ENCODE results near the gene HS3ST3A1.

HS3ST3A1 gene

DNA sequence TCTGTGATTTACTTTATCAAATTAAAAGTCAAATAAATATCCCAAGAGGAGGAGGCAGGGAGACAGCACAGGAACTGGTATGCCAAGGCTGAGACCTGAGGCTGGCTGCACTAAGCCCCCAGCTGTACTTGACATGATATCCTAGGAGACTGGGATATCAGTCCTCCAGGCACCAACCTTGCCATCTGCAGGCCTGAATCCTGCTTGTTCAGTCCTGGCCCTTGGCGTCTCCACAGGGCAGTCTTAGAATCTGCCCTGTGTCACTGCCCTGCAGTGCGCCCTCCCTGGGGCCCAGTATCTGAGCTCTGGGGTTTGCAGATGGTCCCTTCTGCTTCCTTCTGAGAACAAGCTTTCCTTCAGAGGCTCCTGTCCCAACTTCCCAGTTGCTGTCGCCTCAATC, 75.9 kb downstream of the HS3ST3A1 start:
- no peak for DNase-seq (ENCODE audit: low spot score)
- TF ChIP-seq, protein P1, sequence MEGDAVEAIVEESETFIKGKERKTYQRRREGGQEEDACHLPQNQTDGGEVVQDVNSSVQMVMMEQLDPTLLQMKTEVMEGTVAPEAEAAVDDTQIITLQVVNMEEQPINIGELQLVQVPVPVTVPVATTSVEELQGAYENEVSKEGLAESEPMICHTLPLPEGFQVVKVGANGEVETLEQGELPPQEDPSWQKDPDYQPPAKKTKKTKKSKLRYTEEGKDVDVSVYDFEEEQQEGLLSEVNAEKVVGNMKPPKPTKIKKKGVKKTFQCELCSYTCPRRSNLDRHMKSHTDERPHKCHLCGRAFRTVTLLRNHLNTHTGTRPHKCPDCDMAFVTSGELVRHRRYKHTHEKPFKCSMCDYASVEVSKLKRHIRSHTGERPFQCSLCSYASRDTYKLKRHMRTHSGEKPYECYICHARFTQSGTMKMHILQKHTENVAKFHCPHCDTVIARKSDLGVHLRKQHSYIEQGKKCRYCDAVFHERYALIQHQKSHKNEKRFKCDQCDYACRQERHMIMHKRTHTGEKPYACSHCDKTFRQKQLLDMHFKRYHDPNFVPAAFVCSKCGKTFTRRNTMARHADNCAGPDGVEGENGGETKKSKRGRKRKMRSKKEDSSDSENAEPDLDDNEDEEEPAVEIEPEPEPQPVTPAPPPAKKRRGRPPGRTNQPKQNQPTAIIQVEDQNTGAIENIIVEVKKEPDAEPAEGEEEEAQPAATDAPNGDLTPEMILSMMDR (IDR thresholded peaks at IDR 0.05) = no peak

DNA sequence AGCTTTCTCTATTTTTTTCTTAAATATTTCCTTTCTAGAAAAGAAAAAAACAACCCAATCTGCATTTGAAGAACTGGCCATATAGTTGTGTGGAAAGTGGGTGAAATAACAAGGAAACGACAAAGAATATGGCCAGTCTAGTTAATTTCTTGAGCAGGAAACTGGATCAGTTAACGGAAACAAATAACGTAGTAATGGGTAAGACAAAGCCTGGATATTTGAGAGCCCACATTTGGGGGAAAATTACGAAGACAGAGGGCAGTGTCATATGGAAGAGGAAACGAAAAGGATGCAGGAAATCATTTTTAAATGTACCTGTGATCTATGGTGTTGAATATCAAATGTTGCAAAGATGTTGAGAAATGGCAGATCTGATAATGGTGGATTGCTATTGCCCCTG, 78.6 kb downstream of the HS3ST3A1 start:
- no peak overlapping the region for H3K27ac ChIP-seq
- no peak overlapping the region for H3K4me3 ChIP-seq
- TF ChIP-seq, protein P1 (IDR thresholded peaks at IDR 0.05) = no peak
- DNase-seq (ENCODE audit: low spot score) = no peak

More for the DNA sequence above, 75.9 kb downstream of the HS3ST3A1 start:
- Histone ChIP-seq H3K4me3 (no peak overlapping the region), H3K27ac (no peak overlapping the region)

DNA sequence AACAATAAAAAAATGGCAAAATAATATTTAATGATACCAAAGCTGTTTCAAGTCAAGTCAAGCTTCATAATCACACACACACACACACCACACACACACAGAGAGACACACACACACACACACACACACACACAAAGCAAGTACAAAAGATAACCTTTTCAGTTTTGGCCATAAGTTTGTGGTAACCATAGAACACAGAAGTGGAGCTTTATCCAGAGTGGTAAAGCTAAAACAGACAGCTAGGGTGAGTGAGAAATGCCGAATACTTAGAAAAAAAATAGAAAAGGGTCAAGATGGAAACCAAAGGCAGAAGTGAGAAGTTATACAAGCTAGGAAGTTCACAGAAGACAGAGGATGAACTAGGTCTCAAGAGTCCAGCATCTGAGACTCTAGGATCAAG, 79.0 kb downstream of the HS3ST3A1 start:
- H3K27ac ChIP-seq = no peak overlapping the region
- TF ChIP-seq, protein P1 (IDR thresholded peaks at IDR 0.05) = no peak
- H3K4me3 ChIP-seq = no peak overlapping the region
- no peak for DNase-seq (ENCODE audit: low spot score)

DNA sequence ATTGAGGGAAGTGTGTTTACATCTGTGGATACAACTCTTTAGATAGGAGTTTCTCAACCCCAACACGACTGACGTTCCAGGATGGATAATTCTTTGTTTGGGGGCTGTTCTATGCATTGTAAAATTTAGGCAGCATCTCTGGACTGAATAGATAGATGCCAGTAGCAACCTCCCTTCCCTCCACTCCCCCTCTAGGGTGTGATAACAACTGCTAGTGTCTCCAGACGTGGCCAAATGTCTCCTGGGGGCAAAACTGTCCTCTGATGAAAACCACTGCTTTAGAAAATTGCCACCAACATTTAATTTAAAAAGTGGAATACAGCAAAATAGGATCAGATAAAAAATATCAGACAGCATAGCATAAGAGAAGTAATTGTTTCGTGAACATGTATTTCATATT, 79.9 kb downstream of the HS3ST3A1 start:
- Histone ChIP-seq H3K27ac (no peak overlapping the region), H3K4me3 (no peak overlapping the region)
- TF ChIP-seq, protein P1 (IDR thresholded peaks at IDR 0.05) = no peak
- DNase-seq (ENCODE audit: low spot score) = no peak

DNA sequence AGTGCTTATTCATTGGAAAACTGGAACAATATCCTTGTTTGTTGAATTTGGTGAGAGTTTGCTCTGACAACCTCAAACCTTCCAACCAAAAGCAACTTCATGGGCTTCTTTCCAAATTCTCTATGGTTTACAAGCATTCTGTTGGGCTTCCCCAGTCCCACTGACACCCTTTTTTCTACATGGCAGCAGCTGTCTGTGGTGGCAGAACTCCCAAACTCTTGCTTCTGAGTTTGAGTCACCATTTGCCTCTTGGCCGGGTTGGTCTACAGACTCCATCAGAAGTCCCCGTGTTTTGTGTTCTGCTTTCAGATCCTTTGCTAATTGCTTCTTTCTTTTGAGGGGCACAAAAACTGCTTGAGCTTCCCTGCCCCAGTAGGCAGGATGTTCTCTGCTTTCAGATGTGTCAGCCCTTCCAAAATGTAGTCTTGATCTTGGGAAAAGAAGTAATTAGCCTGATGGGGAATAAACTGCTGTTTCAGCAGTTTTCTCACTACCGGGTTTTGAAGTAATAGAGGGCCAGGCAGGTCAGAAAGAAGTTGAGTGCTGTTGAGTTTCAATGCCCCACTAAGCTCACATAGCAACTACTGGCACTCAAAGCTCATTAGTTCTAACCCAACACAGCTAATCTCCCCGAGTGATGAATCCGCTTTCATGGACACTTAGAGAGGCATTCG, 80.7 kb downstream of the HS3ST3A1 start:
- DNase-seq (ENCODE audit: low spot score) = no peak
- no peak overlapping the region for H3K27ac ChIP-seq
- H3K4me3 ChIP-seq = no peak overlapping the region
- TF ChIP-seq, protein P1 (IDR thresholded peaks at IDR 0.05) = no peak

DNA sequence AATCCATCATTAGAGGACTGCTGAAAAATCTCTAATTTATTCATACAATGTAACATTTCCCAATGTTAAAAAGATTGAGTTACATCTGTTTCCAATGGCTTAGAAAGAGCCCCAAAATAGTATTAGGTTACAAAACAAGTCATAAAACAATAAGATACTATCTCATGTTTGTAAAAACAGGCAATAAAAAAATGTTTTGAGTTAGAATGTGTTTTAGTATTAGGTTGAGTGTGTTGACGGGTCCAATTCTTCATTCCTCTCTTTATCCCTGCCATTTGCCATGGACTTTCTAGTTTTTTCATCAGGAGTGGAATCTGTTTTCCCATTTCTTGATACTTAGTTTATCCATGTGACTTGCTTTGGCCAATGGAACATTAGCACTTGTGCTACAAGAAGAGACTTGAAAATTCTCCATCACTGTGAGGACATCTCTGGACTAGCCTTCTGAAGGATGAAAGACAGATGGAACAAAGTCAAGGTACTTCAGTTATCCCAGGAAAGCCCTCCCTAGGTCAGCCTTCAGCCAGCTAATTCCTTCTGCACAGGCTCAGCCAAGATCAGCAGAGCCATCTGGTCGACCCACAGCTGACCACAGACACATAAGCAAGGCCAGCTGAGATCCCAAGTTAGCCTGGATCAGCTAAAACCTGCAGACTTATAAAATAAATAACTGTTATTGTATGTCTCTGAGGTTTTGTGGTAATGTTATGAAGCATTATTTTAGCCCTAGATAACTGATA, 83.3 kb downstream of the HS3ST3A1 start:
- H3K27ac ChIP-seq = no peak overlapping the region
- H3K4me3 ChIP-seq = no peak overlapping the region
- DNase-seq (ENCODE audit: low spot score) = no peak
- TF ChIP-seq, protein P1 (IDR thresholded peaks at IDR 0.05) = no peak

DNA sequence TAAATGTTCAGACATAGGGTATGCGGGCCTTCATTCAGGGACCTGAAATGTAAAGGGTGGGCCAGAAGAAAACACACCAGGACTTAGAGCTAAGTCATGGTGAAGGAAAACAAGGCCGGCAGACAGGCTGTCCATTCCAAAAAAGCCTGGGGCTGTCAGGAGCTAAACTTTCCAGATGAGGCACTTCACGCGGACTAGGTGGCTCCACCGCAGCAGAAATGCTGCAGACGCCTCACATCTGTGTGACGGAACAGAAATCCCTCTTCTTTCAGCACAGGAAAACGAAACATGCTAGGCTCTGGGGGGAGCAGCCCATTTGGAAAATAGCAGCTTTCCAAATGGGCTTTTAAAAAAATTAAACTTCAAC, 88.7 kb downstream of the HS3ST3A1 start:
- TF ChIP-seq, protein P1 (IDR thresholded peaks at IDR 0.05) = no peak
- H3K4me3 ChIP-seq = no peak overlapping the region
- DNase-seq (ENCODE audit: low spot score) = no peak
- H3K27ac ChIP-seq = no peak overlapping the region
